GM12878 (cell line): ENCODE measurements around the gene PML.

Experiments used
- CHD2 ChIP-seq: IDR thresholded peaks from 2 replicates; pipeline ENCODE4 v1.6.1; 2011; ENCODE audit warnings: low read depth, low read length, improper control_type of control experiment, borderline replicate concordance
- MTA2 ChIP-seq: fragments of 450-650 bp; IDR thresholded peaks from 2 replicates; pipeline ENCODE4 v1.6.1; 2016; ENCODE audit warnings: low read depth, mild to moderate bottlenecking, moderate library complexity
- POLR2AphosphoS2 ChIP-seq: IDR thresholded peaks from 2 replicates; pipeline ENCODE4 v1.6.1; 2011; ENCODE audit warnings: low read depth, mild to moderate bottlenecking, low read length, improper control_type of control experiment, moderate library complexity
- RFX5 ChIP-seq: IDR thresholded peaks from 2 replicates; pipeline ENCODE4 v1.6.1; 2011; ENCODE audit warnings: low read depth, low read length, improper control_type of control experiment
- SMC3 ChIP-seq: IDR thresholded peaks from 2 replicates; pipeline ENCODE4 v1.6.1; 2011; ENCODE audit warnings: low read length, improper control_type of control experiment, borderline replicate concordance
- TAF1 ChIP-seq: IDR thresholded peaks from 2 replicates; pipeline ENCODE4 v1.6.1; 2011; ENCODE audit warnings: mild to moderate bottlenecking, low read depth, low read length, borderline replicate concordance
- TCF12 ChIP-seq: IDR thresholded peaks from 2 replicates; pipeline ENCODE4 v1.6.1; 2011; ENCODE audit warnings: low read depth, mild to moderate bottlenecking, low read length
- YY1 ChIP-seq: IDR thresholded peaks from 2 replicates; pipeline ENCODE4 v1.6.1; 2011; ENCODE audit warnings: low read depth, mild to moderate bottlenecking, low read length
- TF ChIP-seq, protein P1 (sequence below), 3 experiments: IDR thresholded peaks in 2 of 3; conservative IDR thresholded peaks in 1 of 3; 2 replicates each; pipeline ENCODE4 v1.5.1; 2011; ENCODE audit warnings: low read depth in 3 of 3, low read length in 3 of 3, mild to moderate bottlenecking in 3 of 3, control low read depth in 2 of 3, moderate library complexity in 2 of 3, inconsistent platforms in 1 of 3, mixed read lengths in 1 of 3; ENCODE audit not compliant: control insufficient read depth in 2 of 3, insufficient read depth in 1 of 3; ENCODE audit errors: extremely low read depth in 1 of 3
- TF ChIP-seq, protein P2 (sequence below): IDR thresholded peaks from 2 replicates; pipeline ENCODE4 v1.6.1; 2011; ENCODE audit warnings: borderline replicate concordance, low read depth, mild to moderate bottlenecking, moderate library complexity, low read length; ENCODE audit not compliant: insufficient read depth, poor library complexity, severe bottlenecking
- TF ChIP-seq, protein P3 (sequence below): fragments of 450-650 bp; conservative IDR thresholded peaks from 2 replicates; pipeline ENCODE4 v1.6.1; 2017; ENCODE audit warnings: mild to moderate bottlenecking, moderate library complexity

DNA sequence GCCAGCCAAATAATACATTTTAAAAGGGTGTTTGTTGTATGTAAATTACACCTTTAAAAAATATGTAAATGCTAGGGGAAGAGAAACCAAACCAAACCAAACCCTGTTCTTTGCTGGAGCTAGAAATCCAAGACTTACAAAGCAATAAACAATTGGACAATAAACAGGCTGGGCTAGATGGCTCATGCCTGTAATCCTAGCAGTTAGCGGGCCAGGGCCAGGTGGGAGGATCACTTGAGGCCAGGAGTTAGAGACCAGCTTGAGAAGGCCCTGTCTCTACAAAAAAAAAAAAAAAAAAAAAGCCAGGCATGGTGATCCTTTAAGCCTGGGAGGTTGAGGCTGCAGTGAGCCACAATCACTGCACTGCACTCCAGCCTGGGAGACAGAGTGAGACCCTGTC, 14.9 kb upstream of the PML start:
- TF ChIP-seq RFX5 (no peak), YY1 (no peak), TAF1 (no peak), SMC3 (no peak), MTA2 (no peak), TCF12 (no peak), CHD2 (no peak), POLR2AphosphoS2 (no peak)
- TF ChIP-seq, protein P1, sequence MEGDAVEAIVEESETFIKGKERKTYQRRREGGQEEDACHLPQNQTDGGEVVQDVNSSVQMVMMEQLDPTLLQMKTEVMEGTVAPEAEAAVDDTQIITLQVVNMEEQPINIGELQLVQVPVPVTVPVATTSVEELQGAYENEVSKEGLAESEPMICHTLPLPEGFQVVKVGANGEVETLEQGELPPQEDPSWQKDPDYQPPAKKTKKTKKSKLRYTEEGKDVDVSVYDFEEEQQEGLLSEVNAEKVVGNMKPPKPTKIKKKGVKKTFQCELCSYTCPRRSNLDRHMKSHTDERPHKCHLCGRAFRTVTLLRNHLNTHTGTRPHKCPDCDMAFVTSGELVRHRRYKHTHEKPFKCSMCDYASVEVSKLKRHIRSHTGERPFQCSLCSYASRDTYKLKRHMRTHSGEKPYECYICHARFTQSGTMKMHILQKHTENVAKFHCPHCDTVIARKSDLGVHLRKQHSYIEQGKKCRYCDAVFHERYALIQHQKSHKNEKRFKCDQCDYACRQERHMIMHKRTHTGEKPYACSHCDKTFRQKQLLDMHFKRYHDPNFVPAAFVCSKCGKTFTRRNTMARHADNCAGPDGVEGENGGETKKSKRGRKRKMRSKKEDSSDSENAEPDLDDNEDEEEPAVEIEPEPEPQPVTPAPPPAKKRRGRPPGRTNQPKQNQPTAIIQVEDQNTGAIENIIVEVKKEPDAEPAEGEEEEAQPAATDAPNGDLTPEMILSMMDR (IDR thresholded peaks at IDR 0.05 in 2 of 3, conservative IDR thresholded peaks at IDR 0.05 in 1 of 3; ENCODE audit: control insufficient read depth in 2 of 3, extremely low read depth in 1 of 3, insufficient read depth in 1 of 3, low read depth in 3 of 3, low read length in 3 of 3), result no peak
- TF ChIP-seq, protein P2, sequence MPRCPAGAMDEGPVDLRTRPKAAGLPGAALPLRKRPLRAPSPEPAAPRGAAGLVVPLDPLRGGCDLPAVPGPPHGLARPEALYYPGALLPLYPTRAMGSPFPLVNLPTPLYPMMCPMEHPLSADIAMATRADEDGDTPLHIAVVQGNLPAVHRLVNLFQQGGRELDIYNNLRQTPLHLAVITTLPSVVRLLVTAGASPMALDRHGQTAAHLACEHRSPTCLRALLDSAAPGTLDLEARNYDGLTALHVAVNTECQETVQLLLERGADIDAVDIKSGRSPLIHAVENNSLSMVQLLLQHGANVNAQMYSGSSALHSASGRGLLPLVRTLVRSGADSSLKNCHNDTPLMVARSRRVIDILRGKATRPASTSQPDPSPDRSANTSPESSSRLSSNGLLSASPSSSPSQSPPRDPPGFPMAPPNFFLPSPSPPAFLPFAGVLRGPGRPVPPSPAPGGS, result no peak
- TF ChIP-seq, protein P3, sequence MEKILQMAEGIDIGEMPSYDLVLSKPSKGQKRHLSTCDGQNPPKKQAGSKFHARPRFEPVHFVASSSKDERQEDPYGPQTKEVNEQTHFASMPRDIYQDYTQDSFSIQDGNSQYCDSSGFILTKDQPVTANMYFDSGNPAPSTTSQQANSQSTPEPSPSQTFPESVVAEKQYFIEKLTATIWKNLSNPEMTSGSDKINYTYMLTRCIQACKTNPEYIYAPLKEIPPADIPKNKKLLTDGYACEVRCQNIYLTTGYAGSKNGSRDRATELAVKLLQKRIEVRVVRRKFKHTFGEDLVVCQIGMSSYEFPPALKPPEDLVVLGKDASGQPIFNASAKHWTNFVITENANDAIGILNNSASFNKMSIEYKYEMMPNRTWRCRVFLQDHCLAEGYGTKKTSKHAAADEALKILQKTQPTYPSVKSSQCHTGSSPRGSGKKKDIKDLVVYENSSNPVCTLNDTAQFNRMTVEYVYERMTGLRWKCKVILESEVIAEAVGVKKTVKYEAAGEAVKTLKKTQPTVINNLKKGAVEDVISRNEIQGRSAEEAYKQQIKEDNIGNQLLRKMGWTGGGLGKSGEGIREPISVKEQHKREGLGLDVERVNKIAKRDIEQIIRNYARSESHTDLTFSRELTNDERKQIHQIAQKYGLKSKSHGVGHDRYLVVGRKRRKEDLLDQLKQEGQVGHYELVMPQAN, result no peak
